HEK293 (cell line): Measurements from ENCODE around the gene GRIP1.

Source experiments
- CTCF ChIP-seq: fragments of 450-650 bp; formaldehyde crosslinking; IDR thresholded peaks from 2 replicates; pipeline ENCODE4 v1.5.1; 2016; ENCODE audit warnings: missing biosample characterization, missing genetic modification characterization
- GLIS1 ChIP-seq: fragments of 450-650 bp; formaldehyde crosslinking; IDR thresholded peaks from 2 replicates; pipeline ENCODE4 v1.5.1; 2016; ENCODE audit warnings: missing biosample characterization, missing genetic modification characterization
- GLIS2 ChIP-seq: fragments of 450-650 bp; formaldehyde crosslinking; IDR thresholded peaks from 2 replicates; pipeline ENCODE4 v1.5.1; 2016; ENCODE audit warnings: missing biosample characterization, missing genetic modification characterization
- REST ChIP-seq: fragments of 450-650 bp; formaldehyde crosslinking; IDR thresholded peaks from 2 replicates; pipeline ENCODE4 v1.5.1; 2016; ENCODE audit warnings: missing biosample characterization, missing genetic modification characterization
- ZNF112 ChIP-seq: fragments of 450-650 bp; formaldehyde crosslinking; IDR thresholded peaks from 2 replicates; pipeline ENCODE4 v1.5.0; 2017; ENCODE audit warnings: missing biosample characterization, missing genetic modification characterization
- ZNF140 ChIP-seq: fragments of 450-650 bp; formaldehyde crosslinking; IDR thresholded peaks from 2 replicates; pipeline ENCODE4 v1.5.1; 2016; ENCODE audit warnings: missing biosample characterization, missing genetic modification characterization
- ZNF19 ChIP-seq: fragments of 450-650 bp; formaldehyde crosslinking; IDR thresholded peaks from 2 replicates; pipeline ENCODE4; 2016; ENCODE audit warnings: missing biosample characterization, missing genetic modification characterization, low read depth
- ZNF223 ChIP-seq: fragments of 450-650 bp; formaldehyde crosslinking; IDR thresholded peaks from 2 replicates; pipeline ENCODE4 v1.5.1; 2016; ENCODE audit warnings: missing biosample characterization, missing genetic modification characterization
- ZNF404 ChIP-seq: fragments of 450-650 bp; formaldehyde crosslinking; IDR thresholded peaks from 2 replicates; pipeline ENCODE4 v1.5.1; 2017; ENCODE audit warnings: missing biosample characterization, missing genetic modification characterization
- ZNF423 ChIP-seq: fragments of 450-650 bp; formaldehyde crosslinking; IDR thresholded peaks from 2 replicates; pipeline ENCODE4 v1.5.1; 2016; ENCODE audit warnings: missing biosample characterization, missing genetic modification characterization
- ZNF530 ChIP-seq: fragments of 450-650 bp; formaldehyde crosslinking; IDR thresholded peaks from 2 replicates; pipeline ENCODE4 v1.5.1; 2016; ENCODE audit warnings: low read depth, missing biosample characterization, missing genetic modification characterization

DNA sequence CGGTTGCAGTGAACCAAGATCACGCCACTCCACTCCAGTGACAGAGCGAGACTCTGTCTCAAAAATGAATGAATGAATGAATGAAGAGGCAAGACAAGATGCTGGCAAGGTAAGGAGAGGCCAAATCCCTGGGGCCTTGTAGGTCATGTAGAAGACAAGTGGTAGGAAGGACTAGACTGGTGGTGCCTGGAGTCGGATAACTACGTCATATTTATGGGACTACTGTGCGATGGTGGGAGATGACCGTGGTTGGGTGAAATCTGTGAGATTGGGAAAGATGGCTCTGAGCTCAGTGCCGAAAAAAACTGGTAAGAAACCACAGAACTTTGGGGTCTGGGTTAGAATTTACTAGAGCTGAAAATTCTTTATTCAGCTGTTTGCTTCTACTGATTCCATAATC lies 326.0 kb downstream of the GRIP1 start:
- TF ChIP-seq CTCF, result no peak
- no peak for TF ChIP-seq ZNF19
- TF ChIP-seq ZNF112 (tag by site-specific recombination), result no peak
- no peak for TF ChIP-seq ZNF404 (tag by site-specific recombination)
- TF ChIP-seq ZNF530 (tag by site-specific recombination), result no peak
- TF ChIP-seq ZNF223, result no peak
- no peak for TF ChIP-seq ZNF140 (tag by site-specific recombination)
- no peak for TF ChIP-seq GLIS2 (tag by site-specific recombination)
- no peak for TF ChIP-seq GLIS1 (tag by site-specific recombination)
- TF ChIP-seq ZNF423 (tag by site-specific recombination), result no peak
- TF ChIP-seq REST (tag by site-specific recombination), result no peak
